Peyer's patch (tissue), 4 donors: Measurements from ENCODE around the gene DAPK1.

Experiments used
- CTCF ChIP-seq, 6 experiments: fragments of 450-650 bp in 4 of 6; fragments of 200-600 bp in 2 of 6; sonication (generic) in 1 of 6; IDR thresholded peaks; one replicate each; pipeline ENCODE4 v1.5.1; 2017 to 2019; ENCODE audit warnings: antibody characterized with exemption in 6 of 6, mild to moderate bottlenecking in 3 of 6, moderate library complexity in 1 of 6
- POLR2A ChIP-seq, 2 donors: fragments of 450-650 bp; IDR thresholded peaks; one replicate each; pipeline ENCODE4 v1.5.1; 2017; ENCODE audit warnings: antibody characterized with exemption in 2 of 2, mild to moderate bottlenecking in 2 of 2, moderate library complexity in 2 of 2

DNA sequence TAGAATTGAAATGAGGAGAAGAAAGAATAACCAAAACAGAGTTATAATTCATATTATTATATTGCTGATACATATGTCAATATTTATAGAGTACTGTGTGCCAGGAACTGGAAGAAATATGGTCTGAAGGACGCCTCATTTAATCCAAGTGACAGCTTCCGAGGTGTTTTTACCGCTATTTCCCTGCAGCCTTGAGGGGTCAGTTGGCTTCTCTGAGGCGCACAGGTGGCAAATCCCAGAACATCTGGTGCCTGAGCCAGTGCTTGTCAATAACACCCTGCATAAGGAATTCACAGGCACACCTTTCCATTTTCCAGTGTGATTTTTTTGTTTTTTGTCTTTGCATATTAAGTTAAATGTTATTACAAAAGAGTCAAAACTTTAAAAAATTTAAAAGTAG is 185.0 kb downstream of the DAPK1 start:
- TF ChIP-seq CTCF (IDR thresholded peaks at IDR 0.05) (no peak), POLR2A (IDR thresholded peaks at IDR 0.05) (no peak)
